ENCODE data around the gene ALPL. TPM values are rescaled to one million over a fixed set of nuclear protein-coding genes. Genes with fewer than 3 reads are reported as not detected.

ALPL gene
- polyA plus RNA-seq, 1 donor, result 40.2 TPM

- DNase-seq, result no peak
These were observed 109.5 kb downstream of the ALPL start for GRCh38 chr1:21618561-21619374.

- DNase-seq, result no peak
These were observed 110.2 kb downstream of the ALPL start for GRCh38 chr1:21619375-21619947.

- DNase-seq, result no peak
These were observed 110.8 kb downstream of the ALPL start for GRCh38 chr1:21620011-21620410.

DNA sequence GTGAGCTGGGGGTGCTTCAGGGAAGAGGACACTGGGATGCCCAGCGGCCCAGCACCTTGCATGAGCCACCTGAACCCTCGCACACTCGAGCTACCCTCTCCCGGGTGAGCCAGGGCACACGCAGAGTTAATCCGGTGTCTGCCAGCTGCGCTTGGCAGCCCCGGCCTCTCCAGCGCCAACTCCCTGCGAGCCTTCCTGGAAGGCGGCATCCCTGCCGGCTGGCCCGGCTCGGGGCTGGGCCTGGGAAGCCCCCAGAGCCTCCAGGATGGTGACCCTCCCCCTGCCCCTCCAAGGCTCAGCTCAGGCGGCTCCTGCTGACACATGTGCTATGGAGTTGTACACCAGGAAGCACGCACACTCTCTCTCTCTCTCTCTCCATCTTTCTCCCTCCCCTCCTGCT is 111.3 kb downstream of the ALPL start:
- no peak for DNase-seq

DNA sequence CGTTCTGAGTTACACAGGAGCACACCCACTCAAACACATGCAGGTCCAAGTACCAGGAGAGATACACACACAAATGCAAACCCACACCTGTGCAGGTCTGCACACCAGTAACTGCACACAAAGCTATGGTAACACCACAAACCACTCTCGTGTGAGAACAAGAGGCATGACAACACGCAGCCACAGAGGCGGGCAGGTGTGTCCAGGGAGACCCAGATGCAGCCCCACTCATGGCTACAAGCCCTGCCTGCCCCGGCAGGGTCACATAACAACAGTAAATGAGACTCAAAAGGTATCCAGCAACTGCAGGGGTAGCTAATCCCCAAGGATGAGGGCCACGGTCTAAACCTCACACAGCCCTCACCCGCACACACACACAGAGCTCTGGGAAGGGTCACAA is 111.8 kb downstream of the ALPL start:
- DNase-seq, result no peak

DNA sequence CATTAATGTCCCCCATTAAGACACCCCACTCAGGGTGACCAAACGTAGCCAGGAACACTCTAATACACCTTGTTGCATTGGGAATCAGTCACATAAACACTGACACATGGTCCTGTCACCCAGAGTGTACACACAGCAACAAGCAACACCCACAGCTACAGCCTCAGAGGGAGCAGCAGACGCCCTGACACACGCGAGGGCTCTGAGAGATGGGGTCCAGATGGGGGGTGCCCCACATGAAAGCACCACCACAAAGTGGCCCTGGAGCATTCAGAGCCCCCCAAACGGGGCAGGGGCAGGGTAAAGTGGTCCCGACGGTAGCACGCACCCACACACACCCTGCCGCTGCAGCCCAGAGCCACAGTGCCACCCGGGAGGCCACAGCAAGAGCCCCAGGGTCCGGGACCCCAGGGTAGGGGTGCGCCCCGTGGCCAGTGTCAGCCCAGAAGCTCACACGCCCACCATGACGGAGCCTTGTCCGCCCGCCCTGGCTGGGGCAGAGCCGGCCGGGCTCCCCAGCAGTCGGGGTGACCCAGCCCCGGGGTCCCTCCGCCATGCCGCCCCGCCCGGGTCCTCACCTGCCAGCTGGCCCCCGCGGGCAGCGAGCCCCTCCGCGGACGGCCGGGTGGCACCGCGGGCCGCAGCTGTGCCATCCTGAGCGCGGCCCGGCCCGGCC is 112.7 kb downstream of the ALPL start:
- no peak for DNase-seq

GRCh38 chr1:21622466-21623315 is 113.5 kb downstream of the ALPL start:
- no peak for DNase-seq

GRCh38 chr1:21623410-21623961 is 114.3 kb downstream of the ALPL start:
- no peak for DNase-seq

GRCh38 chr1:21624571-21625389 is 115.6 kb downstream of the ALPL start:
- no peak for DNase-seq

GRCh38 chr1:21625390-21626190 is 116.4 kb downstream of the ALPL start:
- DNase-seq, result no peak

DNA sequence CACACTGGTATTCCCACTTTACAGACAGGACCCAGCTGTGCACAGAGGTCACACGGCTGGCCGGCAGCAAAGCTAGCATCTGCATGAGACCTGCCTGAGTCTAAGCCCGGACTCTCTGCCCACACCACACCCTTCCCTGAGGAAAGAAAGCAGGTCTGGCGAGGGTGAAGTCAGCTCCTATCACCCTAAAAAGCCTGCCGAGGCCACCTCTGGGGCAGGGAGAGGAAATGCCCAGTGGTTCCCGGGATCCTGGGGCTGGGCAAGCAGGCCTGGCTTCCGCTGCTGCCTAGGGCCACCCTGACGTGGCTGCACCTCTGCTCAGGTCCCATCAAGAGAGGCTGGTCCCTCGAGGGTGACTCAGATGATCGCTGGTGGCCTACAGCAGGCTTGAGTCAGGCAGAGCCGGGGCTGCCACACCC is 117.7 kb downstream of the ALPL start:
- no peak for DNase-seq

Other genes with a start within 250 kb of the ALPL start
- 46.0 TPM for gene ECE1, start 219.0 kb upstream of the ALPL start, polyA plus RNA-seq (ENCODE audit: insufficient read length)
- gene NBPF3, start 69.3 kb upstream of the ALPL start, polyA plus RNA-seq (ENCODE audit: insufficient read length), result 16.8 TPM
- 20.2 TPM for gene RAP1GAP, start 159.9 kb downstream of the ALPL start, polyA plus RNA-seq (ENCODE audit: insufficient read length)

All from left kidney (tissue), 2 donors.